Measurements from ENCODE around the gene AP2S1. TPM values are rescaled to one million over a fixed set of nuclear protein-coding genes. Genes with fewer than 3 reads are reported as not detected.

Gene AP2S1
- total and polyA plus RNA-seq, 4 donors: 73.0 to 191 (median 156) TPM

- no peak overlapping the region for H3K27ac ChIP-seq (ENCODE audit: low read depth in 1 of 2, low read length in 1 of 2)
- no peak for ATAC-seq (ENCODE audit: insufficient read depth, low FRiP score)
- no peak overlapping the region for H3K4me3 ChIP-seq
- H3K36me3 ChIP-seq (ENCODE audit: control insufficient read depth in 4 of 4, insufficient read depth in 4 of 4, low read length in 4 of 4): peaks cover 7 to 40% (median 13%) of the 10 kb centered on the region in 4 donors
- WGBS, 2 donors: 85 to 94% methylated on average over 17 to 20 of the region's 20 CpGs
- peaks cover 0 to 18% (median 6%) of the 10 kb centered on the region in 5 donors for H3K4me1 ChIP-seq (ENCODE audit: control insufficient read depth in 5 of 5, insufficient read depth in 5 of 5, low read length in 5 of 5)
- H3K9me3 ChIP-seq (ENCODE audit: control insufficient read depth in 4 of 4, insufficient read depth in 3 of 4, low read length in 3 of 4): no peaks in the 10 kb centered on the region
- no peak for DNase-seq
- H3K9ac ChIP-seq (ENCODE audit: insufficient read depth in 1 of 2, low read length in 2 of 2): no peak overlapping the region
- no peak for TF ChIP-seq CTCF (IDR thresholded peaks at IDR 0.05; ENCODE audit: control extremely low read depth, extremely low read depth)
- H3K27me3 ChIP-seq (ENCODE audit: control insufficient read depth in 3 of 3, insufficient read depth in 3 of 3, low read length in 2 of 3): no peaks in the 10 kb centered on the region
Measured at GRCh38 chr19:46838160-46838559, 12.5 kb downstream of the AP2S1 start.

GRCh38 chr19:46834984-46835383, 15.7 kb downstream of the AP2S1 start:
- Histone ChIP-seq H3K4me1 (ENCODE audit: control insufficient read depth in 5 of 5, insufficient read depth in 5 of 5, low read length in 5 of 5) (peaks cover 0 to 3% (median 0%) of the 10 kb centered on the region in 5 donors), H3K27me3 (ENCODE audit: control insufficient read depth in 3 of 3, insufficient read depth in 3 of 3, low read length in 2 of 3) (no peaks in the 10 kb centered on the region), H3K27ac (ENCODE audit: low read depth in 1 of 2, low read length in 1 of 2) (no peak overlapping the region), H3K4me3 (no peak overlapping the region), H3K9me3 (ENCODE audit: control insufficient read depth in 4 of 4, insufficient read depth in 3 of 4, low read length in 3 of 4) (no peaks in the 10 kb centered on the region), H3K9ac (ENCODE audit: insufficient read depth in 1 of 2, low read length in 2 of 2) (no peak overlapping the region), H3K36me3 (ENCODE audit: control insufficient read depth in 4 of 4, insufficient read depth in 4 of 4, low read length in 4 of 4) (peaks cover 7 to 23% (median 8%) of the 10 kb centered on the region in 4 donors)
- ATAC-seq (ENCODE audit: insufficient read depth, low FRiP score) (no peak), DNase-seq (no peak)
- 93 to 96% methylated on average over 6 of the region's 6 CpGs for WGBS, 2 donors
- TF ChIP-seq CTCF (IDR thresholded peaks at IDR 0.05; ENCODE audit: control extremely low read depth, extremely low read depth): no peak

- 85 to 90% methylated on average over 5 of the region's 5 CpGs for WGBS, 2 donors
- DNase-seq (no peak), ATAC-seq (ENCODE audit: insufficient read depth, low FRiP score) (no peak)
- Histone ChIP-seq H3K27me3 (ENCODE audit: control insufficient read depth in 3 of 3, insufficient read depth in 3 of 3, low read length in 2 of 3) (no peaks in the 10 kb centered on the region), H3K36me3 (ENCODE audit: control insufficient read depth in 4 of 4, insufficient read depth in 4 of 4, low read length in 4 of 4) (peaks cover 5 to 17% (median 6%) of the 10 kb centered on the region in 4 donors), H3K9me3 (ENCODE audit: control insufficient read depth in 4 of 4, insufficient read depth in 3 of 4, low read length in 3 of 4) (no peaks in the 10 kb centered on the region), H3K4me1 (ENCODE audit: control insufficient read depth in 5 of 5, insufficient read depth in 5 of 5, low read length in 5 of 5) (peaks cover 0 to 4% (median 0%) of the 10 kb centered on the region in 5 donors), H3K4me3 (no peak overlapping the region), H3K27ac (ENCODE audit: low read depth in 1 of 2, low read length in 1 of 2) (no peak overlapping the region), H3K9ac (ENCODE audit: insufficient read depth in 1 of 2, low read length in 2 of 2) (no peak overlapping the region)
- no peak for TF ChIP-seq CTCF (IDR thresholded peaks at IDR 0.05; ENCODE audit: control extremely low read depth, extremely low read depth)
Measured at GRCh38 chr19:46834121-46834520, 16.5 kb downstream of the AP2S1 start.

- TF ChIP-seq CTCF (IDR thresholded peaks at IDR 0.05; ENCODE audit: control extremely low read depth, extremely low read depth): no peak
- no peaks in the 10 kb centered on the region for H3K9me3 ChIP-seq (ENCODE audit: control insufficient read depth in 4 of 4, insufficient read depth in 3 of 4, low read length in 3 of 4)
- H3K36me3 ChIP-seq (ENCODE audit: control insufficient read depth in 4 of 4, insufficient read depth in 4 of 4, low read length in 4 of 4): no peaks in the 10 kb centered on the region
- no peak overlapping the region for H3K4me3 ChIP-seq
- 92 to 95% methylated on average over 2 of the region's 2 CpGs for WGBS, 2 donors
- H3K27ac ChIP-seq (ENCODE audit: low read depth in 1 of 2, low read length in 1 of 2): no peak overlapping the region
- peaks cover 0 to 3% (median 0%) of the 10 kb centered on the region in 5 donors for H3K4me1 ChIP-seq (ENCODE audit: control insufficient read depth in 5 of 5, insufficient read depth in 5 of 5, low read length in 5 of 5)
- no peaks in the 10 kb centered on the region for H3K27me3 ChIP-seq (ENCODE audit: control insufficient read depth in 3 of 3, insufficient read depth in 3 of 3, low read length in 2 of 3)
- ATAC-seq (ENCODE audit: insufficient read depth, low FRiP score) (no peak), DNase-seq (no peak)
- no peak overlapping the region for H3K9ac ChIP-seq (ENCODE audit: insufficient read depth in 1 of 2, low read length in 2 of 2)
Measured at GRCh38 chr19:46830864-46831263, 19.8 kb downstream of the AP2S1 start.
